GM12891 (cell line): ENCODE data around the gene CD33.

Experiments used
- DNase-seq: peaks from one replicate; pipeline ENCODE4 v3.0.0; 2011; ENCODE audit warnings: low spot score; ENCODE audit not compliant: insufficient read length
- FAIRE-seq: peaks from 2 replicates; lab custom pipeline; 2011; peaks lifted over from hg19 to GRCh38; lab: Jason Lieb, UNC
- PAX5 ChIP-seq: IDR thresholded peaks from 2 replicates; pipeline ENCODE4 v1.6.1; 2011; ENCODE audit warnings: low read length, moderate library complexity, mild to moderate bottlenecking; ENCODE audit not compliant: insufficient read depth, severe bottlenecking
- POLR2A ChIP-seq: IDR thresholded peaks from 2 replicates; pipeline ENCODE4 v1.6.1; 2011; ENCODE audit warnings: low read depth, low read length, control low read depth
- POLR2AphosphoS5 ChIP-seq: IDR thresholded peaks from 2 replicates; pipeline ENCODE4 v1.6.1; 2011; ENCODE audit warnings: low read depth, low read length, control low read depth
- POU2F2 ChIP-seq: IDR thresholded peaks from 2 replicates; pipeline ENCODE4 v1.6.1; 2011; ENCODE audit warnings: low read depth, mild to moderate bottlenecking, control low read depth, low read length, moderate library complexity
- SPI1 ChIP-seq: IDR thresholded peaks from 2 replicates; pipeline ENCODE4 v1.6.1; 2011; ENCODE audit warnings: low read depth, low read length, control low read depth
- TAF1 ChIP-seq: IDR thresholded peaks from 2 replicates; pipeline ENCODE4 v1.6.1; 2011; ENCODE audit warnings: low read depth, low read length, control low read depth

The CD33 gene

GRCh38 chr19:51274049-51274770 lies 49.3 kb downstream of the CD33 start:
- TF ChIP-seq TAF1 (no peak), PAX5 (no peak), POLR2A (no peak), POU2F2 (no peak), POLR2AphosphoS5 (no peak), SPI1 (no peak)
- DNase-seq (no peak), FAIRE-seq (no peak)

- FAIRE-seq, result no peak
These were observed 52.2 kb downstream of the CD33 start for GRCh38 chr19:51277112-51277511.

GRCh38 chr19:51282335-51282734 lies 57.5 kb downstream of the CD33 start:
- TF ChIP-seq SPI1 (no peak), PAX5 (no peak), POLR2AphosphoS5 (no peak), POLR2A (no peak), TAF1 (no peak), POU2F2 (no peak)
- no peak for FAIRE-seq
- no peak for DNase-seq

More at GRCh38 chr19:51277112-51277511, 52.2 kb downstream of the CD33 start:
- TF ChIP-seq POLR2AphosphoS5 (no peak), POLR2A (no peak), POU2F2 (no peak), TAF1 (no peak), SPI1 (no peak), PAX5 (no peak)
- DNase-seq, result no peak

- TF ChIP-seq POLR2A (no peak), PAX5 (no peak)
- no peak for FAIRE-seq
These were observed 60.8 kb downstream of the CD33 start for GRCh38 chr19:51285682-51286081.

More at GRCh38 chr19:51285682-51286081, 60.8 kb downstream of the CD33 start:
- no peak for DNase-seq
